ENCODE measurements around the gene PPIAL4G. TPM values are rescaled to one million over a fixed set of nuclear protein-coding genes. Genes with fewer than 3 reads are reported as not detected.
"Not testable (repeated sequence)": the region's sequence is repeated elsewhere in the genome, so short reads cannot be mapped to it uniquely, and the experiment has no call there.

Gene PPIAL4G
- total and polyA plus RNA-seq, 4 donors, result 0.17 TPM; not detected in 3

GRCh38 chr1:148522561-148523204 is 39.6 kb upstream of the PPIAL4G start:
- H3K27ac ChIP-seq (ENCODE audit: low read depth in 1 of 2, low read length in 2 of 2), result peak overlapping the region; percentile 67 to 86
- whole genome bisulfite sequencing, result under 1% methylated on average over 30 of the region's 30 CpGs

More at GRCh38 chr1:148522561-148523204, 39.6 kb upstream of the PPIAL4G start:
- H3K9ac ChIP-seq (ENCODE audit: low read depth in 1 of 2, low read length in 2 of 2), result peak overlapping the region in 1 of 2 donors; percentile 39
- peak; percentile 80 for DNase-seq (ENCODE audit: low spot score)
- H3K36me3 ChIP-seq (ENCODE audit: control insufficient read depth in 4 of 4, insufficient read depth in 3 of 4, low read depth in 1 of 4, low read length in 3 of 4); H3K9me3 ChIP-seq (ENCODE audit: control insufficient read depth in 4 of 4, low read length in 3 of 4); H3K4me1 ChIP-seq (ENCODE audit: control insufficient read depth in 4 of 4, insufficient read depth in 4 of 4, low read length in 3 of 4); H3K27me3 ChIP-seq (ENCODE audit: control insufficient read depth in 4 of 4, insufficient read depth in 4 of 4, low read length in 3 of 4); H3K4me3 ChIP-seq (ENCODE audit: low read depth in 1 of 3, low read length in 3 of 3): not testable (repeated sequence)
- TF ChIP-seq SP1 (IDR thresholded peaks at IDR 0.05) (peak; percentile 74), FOXA2 (IDR thresholded peaks at IDR 0.05) (peak; percentile 15), HNF4A (conservative IDR thresholded peaks at IDR 0.05) (peak; percentile 50 to 60), EGR1 (IDR thresholded peaks at IDR 0.05; ENCODE audit: low read depth in 2 of 2) (peak; percentile 74 to 77), MAX (IDR thresholded peaks at IDR 0.05) (peak; percentile 91), JUND (IDR thresholded peaks at IDR 0.05) (peak; percentile 32 to 63), ATF3 (IDR thresholded peaks at IDR 0.05) (peak; percentile 36), ZBTB33 (IDR thresholded peaks at IDR 0.05) (peak; percentile 94), RAD21 (IDR thresholded peaks at IDR 0.05) (peak; percentile 52 to 63), YY1 (IDR thresholded peaks at IDR 0.05) (peak; percentile 91), TAF1 (conservative IDR thresholded peaks at IDR 0.05) (peak; percentile 48), GABPA (IDR thresholded peaks at IDR 0.05 in 1 of 2, conservative IDR thresholded peaks at IDR 0.05 in 1 of 2) (peak; percentile 25 to 63), RXRA (IDR thresholded peaks at IDR 0.05) (peak; percentile 70 to 79), NR2F2 (IDR thresholded peaks at IDR 0.05) (peak; percentile 39), REST (IDR thresholded peaks at IDR 0.05) (peak; percentile 45), FOXA1 (IDR thresholded peaks at IDR 0.05) (peak; percentile 55)
